ENCODE results near the gene ZNF831.

Gene ZNF831

DNA sequence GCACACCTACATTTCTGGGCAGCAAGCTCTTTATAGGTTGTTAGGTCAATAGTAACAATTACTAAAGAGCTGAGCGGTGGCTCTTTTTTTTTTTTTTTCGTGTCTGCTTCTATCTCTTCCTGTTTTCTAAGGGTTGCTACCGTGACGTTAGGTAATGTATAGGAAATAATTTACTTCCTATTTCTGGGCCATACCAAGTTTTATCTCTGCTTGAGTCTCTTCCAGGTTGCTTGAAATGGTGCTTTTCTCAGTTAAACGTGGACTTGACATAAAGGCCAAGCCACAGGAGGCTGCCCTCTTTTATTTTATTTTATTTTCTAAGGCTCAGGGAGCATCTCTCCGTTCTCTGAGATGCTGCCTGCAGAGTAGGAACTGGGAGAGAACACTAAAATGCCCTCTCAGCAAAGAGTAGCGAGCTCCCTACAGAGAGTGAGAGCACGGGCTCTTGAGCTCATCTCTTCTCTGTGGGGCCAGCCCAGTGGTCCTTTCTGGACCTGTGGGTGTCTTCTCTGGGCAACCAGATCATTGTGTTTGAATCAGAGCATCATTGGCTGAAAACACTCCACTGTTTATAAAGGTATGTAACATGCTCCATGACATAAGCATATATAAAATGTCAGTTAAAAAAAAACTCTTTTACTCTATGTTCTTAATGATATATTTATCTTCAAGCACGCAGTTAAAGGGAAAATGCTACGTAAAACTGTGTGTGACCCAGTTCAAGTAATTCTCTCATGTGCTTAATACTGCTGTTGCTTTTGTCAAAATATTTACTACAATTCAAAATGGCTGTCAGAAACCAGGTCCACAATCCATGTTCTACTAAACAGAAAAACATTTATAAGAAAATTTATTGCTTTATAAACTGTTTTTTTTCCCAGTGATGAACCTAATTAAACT is at the start of gene ZNF831:
Gene ZNF831 (plus strand): TSS at position 191 of the 900 bp plus-strand sequence. CDS start 27,199 bp downstream, outside the sequence.
- DNase-seq: no peak

DNA sequence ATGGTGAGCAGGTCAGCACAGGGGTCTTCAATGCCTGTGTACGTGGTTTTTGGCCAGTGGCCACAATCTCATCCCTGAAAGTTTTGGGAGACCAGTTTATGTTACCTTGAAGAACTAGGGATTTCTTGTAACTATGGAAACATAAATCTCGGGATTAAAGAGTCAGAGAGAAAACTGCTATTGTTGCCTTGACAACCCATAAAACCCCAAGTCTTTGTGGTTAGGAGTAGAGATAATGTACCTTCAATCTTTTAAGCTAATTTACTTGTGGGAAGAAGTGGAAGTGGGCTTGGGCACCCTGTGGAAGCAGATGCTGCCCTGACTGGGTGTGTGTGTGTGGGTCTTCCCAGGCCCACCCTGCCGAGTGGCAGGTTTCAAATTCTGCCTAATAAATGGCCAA is 46.1 kb upstream of the ZNF831 start:
- DNase-seq: no peak

DNA sequence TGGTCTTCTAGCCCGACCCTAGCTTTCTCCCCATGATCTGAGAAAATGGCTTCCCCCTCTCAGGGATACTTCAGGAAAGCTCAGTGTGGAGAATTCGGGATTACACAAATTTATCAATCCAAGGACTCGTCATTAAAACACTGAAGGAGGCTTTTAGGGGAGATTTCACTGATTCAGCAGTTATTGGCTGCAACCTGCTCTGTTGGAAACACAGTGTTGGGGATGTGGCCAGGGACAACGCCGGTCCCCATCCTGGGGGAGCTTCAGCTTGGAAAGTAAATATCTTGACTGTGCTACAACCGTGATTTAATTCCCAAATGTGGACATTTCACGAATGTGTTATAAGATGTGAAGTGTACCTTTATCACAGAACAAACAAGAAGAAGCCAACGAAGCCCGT is 44.8 kb upstream of the ZNF831 start:
- DNase-seq: no peak

DNA sequence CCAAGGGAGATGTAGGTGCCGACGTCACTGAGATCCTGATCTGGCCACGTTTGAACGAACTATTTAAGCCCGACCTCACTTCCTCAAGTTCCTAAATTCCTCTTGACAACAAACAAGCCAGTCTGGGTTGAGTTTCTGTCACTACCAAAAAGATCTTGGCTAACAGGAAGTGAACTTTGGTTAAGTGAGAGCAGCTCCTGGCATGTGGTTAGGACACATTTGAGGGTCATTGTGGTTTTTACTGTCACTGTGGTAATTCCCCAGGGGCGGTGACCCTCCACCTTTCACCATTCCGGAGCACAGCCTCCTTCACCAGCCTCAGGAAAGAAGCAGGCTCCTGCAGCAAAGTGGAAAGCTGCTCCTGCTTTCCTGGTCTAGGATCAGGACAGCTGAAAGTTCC is 43.1 kb upstream of the ZNF831 start:
- no peak for DNase-seq

DNA sequence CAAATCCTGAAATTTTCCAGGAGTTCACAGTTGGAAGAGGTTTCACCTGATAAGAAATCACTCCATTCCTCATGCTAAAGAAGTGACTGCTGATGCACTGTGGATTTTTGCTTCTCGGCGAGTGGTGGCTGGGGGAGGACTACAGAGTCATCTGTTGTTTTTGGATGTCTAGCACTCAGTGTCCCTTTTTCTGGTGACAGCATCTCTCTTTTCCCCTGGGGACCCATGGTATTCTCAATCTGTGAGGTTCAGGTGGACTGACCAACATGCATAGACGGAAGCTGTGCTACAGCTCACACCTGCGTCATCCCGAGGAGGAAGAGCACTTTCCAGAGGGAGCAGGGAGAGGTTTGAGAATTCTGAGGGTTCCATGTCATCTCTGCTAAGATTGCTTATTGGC is 42.7 kb upstream of the ZNF831 start:
- no peak for DNase-seq

DNA sequence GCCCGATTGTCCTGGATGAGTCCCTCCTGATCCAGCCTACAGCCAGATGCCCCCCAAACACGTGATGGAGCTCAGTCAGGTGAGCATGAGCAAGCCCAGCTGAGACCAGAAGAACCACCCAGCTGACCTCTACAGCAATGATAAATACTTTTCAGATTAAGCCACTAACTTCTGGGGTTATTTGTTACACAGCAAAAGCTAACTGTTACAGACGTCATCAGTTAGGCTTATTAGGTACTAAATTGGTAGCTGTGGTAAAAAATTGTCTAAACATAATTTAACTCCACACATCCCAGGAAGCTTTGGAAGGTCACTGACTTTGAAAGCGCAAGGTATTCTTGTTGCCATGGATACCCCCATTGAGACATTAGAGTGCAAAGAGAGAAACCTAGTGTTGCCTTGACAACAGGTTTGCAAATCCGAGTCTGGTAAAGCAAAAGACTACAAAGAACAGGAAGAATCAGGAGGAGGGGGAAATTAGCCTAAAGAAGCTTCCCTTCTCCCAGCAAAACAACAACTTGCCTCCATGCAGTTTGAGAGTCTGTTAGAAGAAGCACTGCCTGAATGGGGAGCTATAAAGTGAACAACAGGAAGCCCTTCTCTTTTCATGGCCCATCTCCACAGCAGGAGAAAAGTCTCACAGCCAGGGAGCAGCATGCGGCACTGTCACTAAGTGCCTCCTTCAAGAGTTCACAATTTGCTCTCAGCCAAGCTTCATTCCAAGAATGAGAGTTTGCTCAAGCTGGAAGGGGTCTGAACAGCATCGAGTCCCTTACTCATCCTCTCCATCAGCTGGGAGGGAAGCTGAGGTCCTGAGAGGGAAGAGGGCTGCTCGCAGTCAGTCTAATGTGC is 41.7 kb upstream of the ZNF831 start:
- no peak for DNase-seq

DNA sequence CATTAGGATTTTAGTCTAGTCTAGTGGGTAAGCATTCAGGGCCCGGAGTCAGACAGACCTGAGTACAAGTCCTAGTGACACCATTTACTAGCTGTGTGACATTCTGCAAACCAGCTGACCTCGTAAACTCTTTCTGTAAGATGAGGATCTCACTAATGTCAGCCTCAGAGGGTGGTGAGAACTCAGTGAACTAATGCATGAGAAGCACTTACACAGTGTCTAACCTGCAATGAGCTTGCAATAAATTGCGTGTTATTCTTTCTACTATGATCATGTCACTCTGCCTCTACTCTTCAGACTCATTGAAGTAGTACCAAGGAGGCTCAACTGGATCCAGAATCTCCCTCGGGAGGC is 41.1 kb upstream of the ZNF831 start:
- no peak for DNase-seq

DNA sequence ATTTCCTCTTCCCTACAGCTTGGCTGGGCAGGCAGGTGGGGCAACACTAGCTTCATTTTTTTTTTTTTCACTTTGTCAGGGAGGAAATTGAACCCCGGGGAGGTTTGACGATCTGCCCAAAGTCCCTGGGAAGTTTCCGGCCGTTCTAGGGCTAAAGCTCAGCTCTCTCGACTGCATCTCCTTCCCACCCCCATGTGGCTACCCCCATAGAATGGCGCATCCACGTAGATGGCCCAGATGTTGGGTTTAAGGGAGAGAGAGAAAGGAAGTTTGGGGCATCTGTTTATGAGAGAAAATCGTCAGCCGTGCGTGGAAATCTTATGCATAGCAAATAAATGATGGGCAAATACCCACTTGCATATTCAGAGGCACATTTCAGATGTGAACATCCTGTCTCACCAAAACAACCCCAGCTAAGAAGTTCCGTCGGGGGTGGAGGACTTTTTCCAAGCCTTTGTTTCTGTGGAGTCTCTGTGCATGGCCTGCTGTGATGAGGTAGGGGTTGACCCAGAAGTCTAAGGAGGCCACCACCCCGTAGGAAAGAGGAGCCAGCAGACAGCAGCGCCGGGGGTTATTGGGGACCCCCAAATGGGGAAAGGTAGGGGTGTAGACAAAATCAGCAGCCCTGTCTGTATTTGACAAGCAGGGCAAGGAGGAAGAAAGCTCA is 40.5 kb upstream of the ZNF831 start:
- no peak for DNase-seq

DNA sequence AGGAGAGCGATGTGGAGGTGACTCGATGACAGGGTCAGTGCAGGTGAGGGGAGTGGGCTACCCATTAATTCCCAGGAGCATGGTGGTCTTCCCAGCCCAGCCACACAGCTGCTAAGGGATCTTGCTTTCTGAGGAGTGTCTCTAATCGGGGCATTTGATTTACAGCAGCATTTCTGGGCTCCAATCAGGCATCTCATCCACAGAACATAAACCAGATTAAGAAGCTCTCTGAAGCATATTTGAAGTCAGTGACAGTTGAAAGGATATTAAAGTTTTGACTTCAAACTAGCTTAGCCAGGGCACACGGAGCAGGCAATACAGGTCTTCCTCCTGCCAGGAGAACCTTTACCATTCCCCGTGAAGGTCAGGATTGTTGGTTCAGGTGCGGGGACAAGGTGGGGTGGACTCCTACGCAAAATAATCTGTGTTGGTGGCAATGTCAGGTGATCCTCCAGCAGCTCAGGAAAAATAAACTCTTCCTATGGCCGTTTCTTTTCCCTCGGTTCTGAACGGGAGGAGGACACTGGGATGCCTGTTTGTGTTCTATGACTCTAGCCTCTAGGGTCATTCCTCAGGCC is 39.9 kb upstream of the ZNF831 start:
- DNase-seq: peak; percentile 66

DNA sequence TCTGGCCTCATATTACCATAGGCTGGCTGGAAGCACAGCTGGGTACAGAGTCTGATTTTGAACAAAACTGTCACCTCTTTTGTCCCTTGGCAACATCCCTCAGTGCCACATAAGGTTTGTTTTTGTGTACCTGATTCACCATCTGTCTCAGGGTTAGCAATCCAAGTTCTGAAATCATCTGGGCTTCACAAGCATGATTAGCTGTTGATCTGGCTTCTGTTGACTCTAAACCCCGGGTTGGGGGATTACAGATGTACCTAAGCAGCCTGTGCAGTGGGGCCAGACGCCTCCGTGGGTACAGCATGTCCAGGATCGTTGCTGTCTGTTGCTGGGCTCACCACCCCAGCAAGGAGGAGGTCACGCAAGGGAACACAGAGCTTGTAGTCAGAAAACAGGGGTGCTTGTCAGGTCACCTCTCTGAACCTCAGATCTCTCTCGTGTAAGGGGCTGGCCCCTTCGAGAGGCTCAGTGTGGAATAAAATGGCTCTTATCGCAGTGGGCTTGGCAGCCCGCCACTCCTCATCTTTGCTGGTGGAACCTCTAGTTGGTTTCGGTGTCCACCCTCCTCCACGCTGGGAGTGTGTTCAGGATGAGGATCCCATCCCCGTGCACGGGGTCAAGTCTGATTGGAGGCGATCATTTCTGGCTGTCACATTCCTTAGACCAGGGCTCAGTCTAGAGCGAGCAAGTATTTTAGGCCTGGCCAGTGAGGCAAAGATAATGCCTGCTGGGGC is 39.2 kb upstream of the ZNF831 start:
- peak; percentile 99 for DNase-seq

DNA sequence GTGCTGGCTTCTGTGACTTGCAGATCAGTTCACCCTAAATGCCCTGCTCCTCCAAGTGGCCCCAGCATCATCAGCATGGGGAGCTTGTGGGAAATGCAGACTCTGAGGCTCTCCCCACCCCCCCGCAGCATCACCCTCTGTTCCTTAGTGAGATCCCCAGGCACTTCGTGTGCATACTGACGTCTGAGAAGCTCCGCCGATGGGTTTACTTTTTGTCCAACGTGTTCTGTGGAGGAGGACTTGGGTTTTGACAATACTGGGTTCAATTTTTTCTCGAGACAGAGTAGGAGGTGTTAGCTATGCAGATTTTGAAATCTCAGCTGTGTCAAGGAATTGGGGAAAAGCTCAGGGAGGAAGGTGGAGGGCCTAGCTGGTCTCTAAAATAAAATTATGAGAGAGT is 38.3 kb upstream of the ZNF831 start:
- no peak for DNase-seq

DNA sequence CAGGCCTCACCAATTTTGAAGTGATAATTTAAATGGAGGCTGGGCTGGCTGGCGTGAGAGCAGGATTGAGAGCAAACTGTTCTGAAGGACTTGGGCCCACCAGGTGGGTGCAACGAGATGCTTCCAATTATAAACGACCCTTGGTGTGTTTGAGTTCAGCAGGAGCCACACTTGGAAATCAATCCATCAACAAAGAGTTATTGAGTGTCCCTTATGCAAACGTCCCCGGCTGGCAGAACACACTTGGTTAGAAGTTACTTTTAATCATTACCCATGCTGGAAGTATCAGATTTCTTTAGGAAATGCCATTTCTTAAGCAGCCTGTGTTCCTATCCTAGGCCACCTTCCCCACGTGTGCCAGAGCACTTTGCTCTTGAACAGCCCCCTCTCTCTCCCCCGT is 37.8 kb upstream of the ZNF831 start:
- DNase-seq: peak; percentile 68

DNA sequence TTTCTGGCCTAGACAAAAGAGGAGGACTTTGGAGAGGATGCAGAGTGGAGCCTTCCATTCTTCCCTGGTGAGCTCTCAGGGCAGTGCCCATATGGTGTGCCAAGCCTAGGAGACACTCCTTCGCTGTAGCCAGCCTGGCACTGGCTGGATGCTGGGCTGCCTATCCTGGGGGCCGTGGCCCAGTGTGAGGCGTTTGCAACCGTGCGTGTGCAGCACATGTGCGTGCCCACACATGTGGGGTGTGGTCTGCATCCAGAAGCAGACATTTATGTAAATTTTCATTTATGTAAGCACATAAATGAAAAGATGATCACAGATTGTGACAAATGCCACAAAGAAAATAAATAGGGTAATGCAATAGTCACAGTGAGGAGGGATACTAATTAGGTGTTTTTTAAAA is 35.8 kb upstream of the ZNF831 start:
- no peak for DNase-seq

DNA sequence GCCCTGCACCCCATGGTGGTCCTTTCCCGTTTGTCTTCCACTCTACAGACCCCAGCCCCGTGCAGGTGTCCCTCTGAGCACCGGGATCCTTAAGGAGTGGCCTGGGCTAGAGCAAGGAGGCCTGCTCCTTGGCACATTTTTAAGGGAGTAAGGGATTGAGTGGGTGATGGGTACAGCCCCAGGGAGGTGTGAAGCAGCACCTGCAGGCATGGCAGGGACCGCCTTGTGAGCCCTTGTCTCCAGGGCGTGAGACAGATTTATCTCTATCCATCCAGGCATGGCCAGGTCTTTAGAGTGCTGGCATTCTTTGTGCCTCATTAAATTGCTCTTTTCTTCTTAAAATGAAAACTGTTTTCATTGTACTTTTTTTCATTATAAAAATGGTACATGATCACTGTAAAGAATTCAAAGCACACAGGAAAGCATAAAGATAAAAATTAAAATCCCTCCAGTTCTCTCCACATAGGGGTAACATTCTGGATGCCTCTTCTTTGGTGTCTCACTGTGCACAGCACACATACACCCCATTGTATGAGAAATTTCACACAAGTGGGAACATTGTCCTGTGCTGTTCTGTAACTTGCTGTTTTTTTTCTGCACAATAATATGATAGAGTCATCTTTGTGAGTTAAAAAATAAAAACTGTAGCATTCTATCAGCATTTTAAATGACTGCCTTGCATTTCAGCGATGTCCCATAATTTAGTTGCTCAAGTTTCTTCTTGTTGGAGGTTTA is 31.9 kb upstream of the ZNF831 start:
- no peak for DNase-seq

DNA sequence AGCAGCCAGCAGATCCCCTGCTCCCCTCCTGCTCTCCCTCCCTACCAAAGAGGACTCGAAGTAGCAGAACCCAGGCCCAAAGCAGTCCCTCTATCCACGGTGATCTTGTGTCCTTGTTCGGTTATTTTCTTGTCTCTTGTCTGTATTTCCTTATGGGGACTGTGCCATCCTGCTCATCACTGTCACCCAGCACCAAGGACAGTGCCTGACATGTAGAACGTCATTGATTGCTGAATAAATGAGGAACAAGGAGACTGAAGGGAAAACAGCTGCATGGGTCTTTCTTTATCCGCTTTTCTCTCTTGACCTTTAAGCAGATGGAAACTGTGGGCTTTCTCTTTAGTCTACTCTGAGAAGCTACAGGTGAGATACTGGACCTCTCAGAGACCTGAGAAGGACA is 29.4 kb upstream of the ZNF831 start:
- no peak for DNase-seq

DNA sequence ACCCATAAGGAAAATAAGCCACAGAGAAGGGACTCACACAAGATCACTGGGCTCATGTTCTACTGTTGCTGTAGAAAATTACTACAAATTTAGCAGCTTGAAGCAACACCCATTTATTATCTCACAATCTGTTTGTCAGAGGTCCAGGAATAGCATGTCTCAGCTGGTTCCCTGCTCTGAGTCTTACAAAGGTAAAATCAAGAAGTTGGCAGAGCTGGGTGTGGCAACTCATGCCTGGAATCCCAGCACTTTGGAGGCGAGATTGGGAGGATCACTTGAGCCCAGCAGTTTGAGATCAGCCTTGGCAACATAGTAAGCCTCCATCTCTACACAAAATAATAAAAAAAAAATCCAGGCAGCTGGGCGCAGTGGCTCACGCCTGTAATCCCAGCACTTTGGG is 28.5 kb upstream of the ZNF831 start:
- DNase-seq: peak; percentile 40

DNA sequence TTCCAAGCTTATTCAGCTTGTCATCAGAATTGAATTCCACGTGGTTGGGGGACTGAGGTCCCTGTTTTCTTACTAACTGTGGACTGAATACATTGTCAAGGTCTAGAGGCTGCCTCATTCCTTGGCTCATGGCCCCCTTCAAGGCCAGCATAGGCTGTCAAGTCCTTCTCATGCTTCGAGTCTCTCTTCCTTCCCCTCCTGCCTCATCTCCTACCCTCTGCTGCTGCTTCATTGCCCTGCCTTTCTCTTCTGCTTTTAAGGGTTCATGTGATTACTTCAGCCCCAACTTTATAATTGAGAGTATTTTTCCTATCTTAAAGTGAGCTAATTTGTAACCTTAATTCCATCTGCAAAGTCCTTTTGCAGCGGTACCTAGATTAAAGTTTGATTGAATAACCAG is 27.6 kb upstream of the ZNF831 start:
- DNase-seq: no peak

DNA sequence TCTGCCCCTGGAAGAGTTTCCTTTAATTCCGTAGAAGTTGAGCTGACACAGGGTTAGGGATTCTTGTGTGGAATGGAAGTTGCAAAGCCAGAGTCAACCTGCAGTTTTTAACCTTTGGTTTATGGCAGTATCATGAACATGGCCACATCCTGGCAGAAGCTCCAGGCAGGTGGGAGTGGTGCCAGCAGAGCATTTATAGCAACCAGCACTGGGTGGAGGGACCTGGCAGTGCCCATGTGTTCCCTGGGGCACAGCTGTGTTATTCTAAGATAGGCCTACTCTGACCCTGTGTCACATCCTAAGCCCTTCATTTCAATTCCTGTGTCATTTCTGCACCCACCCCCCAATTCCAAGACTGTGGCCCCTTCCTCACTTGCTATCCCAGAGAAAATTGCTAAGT is 26.1 kb upstream of the ZNF831 start:
- no peak for DNase-seq

DNA sequence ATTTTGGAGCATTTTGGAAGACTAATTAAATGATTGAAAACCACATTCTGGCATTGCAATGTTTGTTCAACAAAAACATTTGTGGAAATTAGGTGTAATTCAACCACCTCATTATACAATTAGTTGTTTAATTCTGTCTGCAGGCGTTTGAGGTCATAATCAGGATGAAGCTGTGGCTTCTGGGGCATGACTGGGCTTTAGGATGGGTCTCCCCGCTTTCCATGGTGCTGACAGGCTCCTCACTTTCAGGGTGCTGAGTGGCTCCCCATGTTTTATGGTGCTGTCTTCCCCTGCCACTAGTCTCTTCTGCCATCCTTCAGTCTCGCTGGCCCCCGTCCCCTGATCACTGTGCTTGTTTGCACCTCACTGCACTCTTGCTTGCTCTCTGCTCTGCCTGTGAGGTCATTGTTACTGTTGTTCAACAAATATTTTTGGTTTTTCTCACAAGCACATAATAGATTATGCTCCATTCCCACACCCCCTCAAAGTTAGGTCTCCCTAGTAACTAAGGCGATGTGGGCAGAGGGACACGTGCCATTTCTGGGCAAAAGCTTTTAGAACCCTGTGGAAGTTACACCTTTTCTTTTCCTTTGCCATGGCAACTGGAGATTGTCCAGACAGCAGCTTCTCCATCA is 25.4 kb upstream of the ZNF831 start:
- DNase-seq: no peak

DNA sequence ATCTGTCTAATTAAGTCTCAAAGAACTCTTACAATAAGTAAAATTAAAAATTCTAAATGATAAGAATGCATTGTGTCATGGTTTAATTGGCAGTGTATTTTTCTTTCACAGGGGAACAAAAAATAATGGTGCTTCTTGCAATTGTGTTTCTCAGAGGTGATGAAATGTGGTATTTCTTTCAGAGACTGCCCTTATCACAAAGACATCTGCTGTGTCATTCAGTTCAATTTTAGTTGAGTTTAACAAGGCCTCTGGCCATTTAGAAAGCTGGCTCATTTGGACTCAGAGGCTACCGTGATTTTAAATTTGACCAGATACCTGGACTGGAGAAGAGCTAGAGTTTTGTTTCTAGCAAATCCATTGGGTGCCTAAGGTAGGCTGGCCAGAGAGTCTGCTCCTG is 23.6 kb upstream of the ZNF831 start:
- DNase-seq: no peak
